Activated CD8-positive, alpha-beta memory T cell treated with anti-CD3 and anti-CD28 coated beads, Interleukin-2, amount 50 U/mL, for 4 hours (primary cell): Measurements from ENCODE around the gene EIF2A.
"Not testable (repeated sequence)": the region's sequence is repeated elsewhere in the genome, so short reads cannot be mapped to it uniquely, and the experiment has no call there.

ENCODE experiments used
- DNase-seq: peaks from one replicate; pipeline ENCODE4 v3.0.0-alpha.2; 2020

EIF2A gene

GRCh38 chr3:150603153-150603979 lies 56.8 kb downstream of the EIF2A start, which contains the start of gene SELENOT:
SELENOT (plus strand) TSS chr3:150603321; CDS start chr3:150603363, 42 bp downstream.
- DNase-seq: peak; percentile 92

- DNase-seq: no peak
Observed at GRCh38 chr3:150603980-150604319, 57.4 kb downstream of the EIF2A start.

GRCh38 chr3:150605998-150606641 lies 59.5 kb downstream of the EIF2A start:
- DNase-seq: no peak

GRCh38 chr3:150607267-150608065 lies 60.9 kb downstream of the EIF2A start:
- DNase-seq: no peak

GRCh38 chr3:150609988-150610387 lies 63.4 kb downstream of the EIF2A start:
- DNase-seq: no peak

- no peak for DNase-seq
Observed at GRCh38 chr3:150610785-150611184, 64.2 kb downstream of the EIF2A start.

GRCh38 chr3:150611666-150612065 lies 65.1 kb downstream of the EIF2A start:
- DNase-seq: no peak

- no peak for DNase-seq
Observed at GRCh38 chr3:150612494-150612893, 65.9 kb downstream of the EIF2A start.

GRCh38 chr3:150613034-150613433 lies 66.4 kb downstream of the EIF2A start:
- no peak for DNase-seq

- no peak for DNase-seq
Observed at GRCh38 chr3:150613709-150614480, 67.3 kb downstream of the EIF2A start.

GRCh38 chr3:150620002-150620689 lies 73.6 kb downstream of the EIF2A start:
- DNase-seq: no peak

GRCh38 chr3:150622955-150623354 lies 76.4 kb downstream of the EIF2A start:
- DNase-seq: not testable (repeated sequence)

- DNase-seq: no peak
Observed at GRCh38 chr3:150623945-150624344, 77.4 kb downstream of the EIF2A start.

- no peak for DNase-seq
Observed at GRCh38 chr3:150626148-150626930, 79.8 kb downstream of the EIF2A start.

- no peak for DNase-seq
Observed at GRCh38 chr3:150627557-150627956, 81.0 kb downstream of the EIF2A start.

GRCh38 chr3:150631515-150632221 lies 85.1 kb downstream of the EIF2A start:
- no peak for DNase-seq

GRCh38 chr3:150635076-150635475 lies 88.5 kb downstream of the EIF2A start:
- DNase-seq: no peak

- no peak for DNase-seq
Observed at GRCh38 chr3:150635526-150635925, 88.9 kb downstream of the EIF2A start.
